Thoracic aorta (tissue), 2 donors: ENCODE data around the gene PLA2G4A. TPM values are rescaled to one million over a fixed set of nuclear protein-coding genes. Genes with fewer than 3 reads are reported as not detected.

ENCODE experiments used
- ATAC-seq: fragments of 150-250 bp; one replicate; pipeline ENCODE4 v1.8.0; 2017; ENCODE audit warnings: low read depth; ENCODE audit not compliant: insufficient number of reproducible peaks, low FRiP score
- DNase-seq: peaks from one replicate; pipeline ENCODE4 v3.0.0-alpha.2; 2020; ENCODE audit warnings: low spot score
- H3K27ac ChIP-seq, 2 donors: fragments of 200-600 bp; sonication (generic); 1 replicate in 1 of 2; 2 replicates in 1 of 2; pipeline ENCODE4 v1.5.1; 2016; ENCODE audit warnings: mild to moderate bottlenecking in 2 of 2, moderate library complexity in 2 of 2
- H3K27me3 ChIP-seq: fragments of 200-600 bp; sonication (generic); replicated peaks from 2 replicates; pipeline ENCODE4 v1.6.0; 2016; ENCODE audit warnings: mild to moderate bottlenecking; ENCODE audit not compliant: insufficient read depth
- H3K36me3 ChIP-seq: fragments of 200-600 bp; sonication (generic); one replicate; pipeline ENCODE4 v1.5.1; 2016
- H3K4me1 ChIP-seq, 2 donors: fragments of 200-600 bp; sonication (generic); 1 replicate in 1 of 2; 2 replicates in 1 of 2; pipeline versions ENCODE4 v1.5.1 to v1.6.0; 2016; ENCODE audit warnings: low read depth in 2 of 2, mild to moderate bottlenecking in 1 of 2; ENCODE audit not compliant: control insufficient read depth in 1 of 2
- H3K4me3 ChIP-seq: fragments of 200-600 bp; sonication (generic); 2 replicates; pipeline ENCODE4 v1.5.1; 2016; ENCODE audit warnings: mild to moderate bottlenecking
- H3K9me3 ChIP-seq: fragments of 200-600 bp; sonication (generic); 2 replicates; pipeline ENCODE4 v1.5.1; 2016
- total RNA-seq, 2 donors: library from RNA; depleted of rRNA; stranded (reverse); fragments of >200 nt; gene quantifications; one replicate each; pipeline versions ENCODE4 v1.1.0 to v1.2.3, GENCODE V29; 2016
- TF ChIP-seq, protein P1 (sequence below): fragments of 200-600 bp; sonication (generic); IDR thresholded peaks from one replicate; pipeline ENCODE4 v1.5.1; 2019; ENCODE audit warnings: antibody characterized with exemption

The PLA2G4A gene
- total RNA-seq, 2 donors from 2014 or later = 5.2 to 8.8 TPM

DNA sequence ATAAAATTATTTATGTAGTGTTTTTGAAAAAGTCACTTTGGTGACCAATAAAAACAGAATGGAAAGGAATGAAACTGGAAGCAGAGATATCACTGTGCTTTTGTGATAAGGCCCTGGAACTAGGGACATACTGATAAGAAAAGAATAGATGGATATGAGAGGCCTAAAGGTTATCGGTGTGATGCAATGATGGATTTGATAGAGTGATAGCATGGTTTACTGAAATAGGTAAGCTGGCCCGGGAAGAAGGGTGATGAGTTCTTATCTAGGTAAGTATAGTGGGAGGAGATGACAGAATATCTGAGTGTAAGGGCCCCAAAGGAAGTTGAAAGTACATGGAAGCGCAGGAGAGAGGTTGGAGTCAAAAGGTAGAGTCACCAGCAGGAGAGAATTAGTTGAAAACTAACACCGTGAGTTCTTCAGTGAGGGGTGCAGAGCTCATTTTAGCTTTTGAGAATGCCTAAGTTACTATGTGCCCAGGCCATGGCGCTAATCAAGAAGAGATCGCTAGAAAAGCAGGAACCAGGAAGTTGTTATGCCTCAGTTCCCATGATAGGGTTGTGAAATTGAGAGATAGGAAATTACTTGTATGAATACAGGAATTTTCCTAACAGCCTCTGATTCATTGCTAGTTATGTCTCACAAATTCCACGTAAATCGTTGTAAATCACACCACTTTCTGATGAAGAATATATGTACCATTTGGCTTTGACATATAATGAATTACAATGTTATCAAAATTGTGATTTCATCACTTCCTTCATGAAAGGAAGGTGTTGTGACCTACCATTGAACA is 115.3 kb downstream of the PLA2G4A start:
- no peak overlapping the region for H3K4me3 ChIP-seq
- H3K27me3 ChIP-seq = no peaks in the 10 kb centered on the region
- H3K27ac ChIP-seq = no peak overlapping the region
- no peaks in the 10 kb centered on the region for H3K4me1 ChIP-seq
- no peaks in the 10 kb centered on the region for H3K9me3 ChIP-seq
- DNase-seq = no peak
- H3K36me3 ChIP-seq = no peaks in the 10 kb centered on the region
- TF ChIP-seq, protein P1, sequence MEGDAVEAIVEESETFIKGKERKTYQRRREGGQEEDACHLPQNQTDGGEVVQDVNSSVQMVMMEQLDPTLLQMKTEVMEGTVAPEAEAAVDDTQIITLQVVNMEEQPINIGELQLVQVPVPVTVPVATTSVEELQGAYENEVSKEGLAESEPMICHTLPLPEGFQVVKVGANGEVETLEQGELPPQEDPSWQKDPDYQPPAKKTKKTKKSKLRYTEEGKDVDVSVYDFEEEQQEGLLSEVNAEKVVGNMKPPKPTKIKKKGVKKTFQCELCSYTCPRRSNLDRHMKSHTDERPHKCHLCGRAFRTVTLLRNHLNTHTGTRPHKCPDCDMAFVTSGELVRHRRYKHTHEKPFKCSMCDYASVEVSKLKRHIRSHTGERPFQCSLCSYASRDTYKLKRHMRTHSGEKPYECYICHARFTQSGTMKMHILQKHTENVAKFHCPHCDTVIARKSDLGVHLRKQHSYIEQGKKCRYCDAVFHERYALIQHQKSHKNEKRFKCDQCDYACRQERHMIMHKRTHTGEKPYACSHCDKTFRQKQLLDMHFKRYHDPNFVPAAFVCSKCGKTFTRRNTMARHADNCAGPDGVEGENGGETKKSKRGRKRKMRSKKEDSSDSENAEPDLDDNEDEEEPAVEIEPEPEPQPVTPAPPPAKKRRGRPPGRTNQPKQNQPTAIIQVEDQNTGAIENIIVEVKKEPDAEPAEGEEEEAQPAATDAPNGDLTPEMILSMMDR = no peak
- no peak for ATAC-seq

DNA sequence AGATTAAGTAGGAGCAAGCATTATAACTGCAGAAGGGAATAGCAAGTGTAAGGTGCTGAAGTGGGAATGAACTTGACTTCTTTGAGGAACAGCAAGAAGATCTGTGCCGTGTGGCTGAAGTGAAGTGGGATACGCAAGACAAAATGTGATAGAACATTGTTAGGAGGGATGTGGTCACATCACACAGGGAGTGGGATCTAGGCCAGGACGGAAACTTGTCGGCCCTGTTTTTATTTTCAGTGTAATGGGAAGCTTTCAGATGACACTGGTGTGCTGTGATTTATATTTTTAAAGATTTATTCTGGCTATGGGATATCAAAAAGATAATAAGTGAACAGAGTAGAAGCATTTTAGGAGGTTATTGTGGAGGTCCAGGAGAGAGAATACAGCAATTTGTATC is 116.4 kb downstream of the PLA2G4A start:
- no peak for DNase-seq
- TF ChIP-seq, protein P1 = no peak
- H3K27me3 ChIP-seq = no peaks in the 10 kb centered on the region
- H3K4me1 ChIP-seq = no peaks in the 10 kb centered on the region
- no peak overlapping the region for H3K27ac ChIP-seq
- H3K36me3 ChIP-seq = no peaks in the 10 kb centered on the region
- no peaks in the 10 kb centered on the region for H3K9me3 ChIP-seq
- no peak for ATAC-seq
- no peak overlapping the region for H3K4me3 ChIP-seq

DNA sequence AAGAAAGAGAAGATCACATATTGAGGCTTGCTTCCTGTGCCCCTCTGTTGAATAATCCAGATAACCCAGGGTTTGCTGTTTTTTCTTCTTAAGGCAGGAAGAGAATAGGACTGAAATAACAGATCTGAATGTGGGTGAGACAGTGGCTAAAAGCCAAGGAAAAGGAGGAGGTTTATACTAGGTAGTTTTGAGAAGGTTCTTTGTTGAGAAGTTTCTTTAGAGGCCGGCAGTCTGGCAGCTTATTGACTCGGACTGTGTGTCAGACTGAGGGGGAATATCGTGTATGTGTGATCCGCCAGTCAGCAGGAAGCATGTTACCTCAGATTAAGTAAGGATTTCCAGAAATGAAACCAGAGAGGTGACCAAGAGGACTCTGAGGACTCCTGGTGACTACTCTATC is 119.8 kb downstream of the PLA2G4A start:
- TF ChIP-seq, protein P1 = no peak
- ATAC-seq = no peak
- no peak overlapping the region for H3K27ac ChIP-seq
- no peak for DNase-seq
- H3K36me3 ChIP-seq = no peaks in the 10 kb centered on the region
- no peaks in the 10 kb centered on the region for H3K4me1 ChIP-seq
- H3K4me3 ChIP-seq = no peak overlapping the region
- H3K9me3 ChIP-seq = no peaks in the 10 kb centered on the region
- H3K27me3 ChIP-seq = no peaks in the 10 kb centered on the region

DNA sequence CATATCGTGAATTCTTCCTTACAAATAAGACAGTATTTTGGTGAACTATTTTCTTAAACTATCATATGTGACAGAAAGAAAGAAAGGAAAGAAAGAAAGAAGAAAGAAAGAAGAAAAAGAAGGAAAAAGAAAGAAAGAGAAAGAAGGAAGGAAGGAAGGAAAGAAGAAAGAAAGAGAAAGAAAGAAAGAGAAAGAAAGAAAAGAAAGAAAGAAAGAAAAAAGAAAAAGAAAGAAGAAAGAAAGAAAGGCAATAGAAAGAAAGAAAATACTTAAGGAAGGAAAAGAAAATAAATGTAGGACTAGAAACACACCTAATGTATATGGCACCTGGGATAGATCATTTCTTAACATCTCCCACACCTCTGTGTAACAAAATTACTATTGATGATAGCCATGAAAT is 120.4 kb downstream of the PLA2G4A start:
- no peaks in the 10 kb centered on the region for H3K9me3 ChIP-seq
- no peak for ATAC-seq
- no peaks in the 10 kb centered on the region for H3K4me1 ChIP-seq
- no peak overlapping the region for H3K4me3 ChIP-seq
- no peaks in the 10 kb centered on the region for H3K36me3 ChIP-seq
- no peaks in the 10 kb centered on the region for H3K27me3 ChIP-seq
- TF ChIP-seq, protein P1 = no peak
- no peak for DNase-seq
- H3K27ac ChIP-seq = no peak overlapping the region

DNA sequence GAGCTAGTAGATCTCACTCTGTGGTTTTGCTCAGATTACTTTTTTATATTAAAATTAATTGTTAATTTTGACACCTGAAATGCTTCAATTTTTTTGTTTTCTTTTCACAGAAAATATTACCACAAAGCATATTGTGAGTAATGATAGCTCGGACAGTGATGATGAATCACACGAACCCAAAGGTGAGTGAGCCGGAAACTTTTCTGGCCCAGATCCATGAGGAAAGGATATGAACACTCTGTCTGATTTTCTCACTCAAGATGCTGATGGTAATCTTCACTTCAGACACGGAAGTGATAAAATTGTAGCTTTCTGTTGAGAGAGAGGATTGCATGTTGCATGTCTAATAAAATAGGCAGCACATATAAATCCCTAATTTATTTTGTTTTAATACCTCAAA is 121.8 kb downstream of the PLA2G4A start:
- no peak overlapping the region for H3K4me3 ChIP-seq
- no peak overlapping the region for H3K27ac ChIP-seq
- no peaks in the 10 kb centered on the region for H3K4me1 ChIP-seq
- no peaks in the 10 kb centered on the region for H3K36me3 ChIP-seq
- ATAC-seq (no peak), DNase-seq (no peak)
- no peaks in the 10 kb centered on the region for H3K9me3 ChIP-seq
- TF ChIP-seq, protein P1 = no peak
- no peaks in the 10 kb centered on the region for H3K27me3 ChIP-seq
